B cell (primary cell): Measurements from ENCODE around the gene PDPK1. TPM values are rescaled to one million over a fixed set of nuclear protein-coding genes. Genes with fewer than 3 reads are reported as not detected.
"Not testable (repeated sequence)": the region's sequence is repeated elsewhere in the genome, so short reads cannot be mapped to it uniquely, and the experiment has no call there.

Experiments used
- ATAC-seq: fragments of 200-7000 bp; cut with Tn5 transposase; one replicate; pipeline ENCODE4 v1.10.0; 2021; ENCODE audit warnings: low read depth, mild to moderate bottlenecking, moderate number of reproducible peaks, moderate library complexity
- CTCF ChIA-PET: fragments of 350-600 bp; sonication (Branson Sonifier 250); formaldehyde crosslinking; loops from one replicate; lab custom pipeline; 2021; ENCODE audit warnings: antibody characterized with exemption, inconsistent platforms; lab: Charles Lee
- POLR2A ChIA-PET: fragments of 350-600 bp; sonication (Branson Sonifier 250); formaldehyde crosslinking; loops from one replicate; lab custom pipeline; 2021; ENCODE audit warnings: antibody characterized with exemption; lab: Charles Lee
- DNase-seq: peaks from one replicate; pipeline ENCODE4 v3.0.0; 2013
- H2AFZ ChIP-seq: 2 replicates; pipeline ENCODE4 v1.6.1; 2012; ENCODE audit warnings: mild to moderate bottlenecking, low read depth, low read length; ENCODE audit not compliant: insufficient read depth, poor library complexity, severe bottlenecking
- H3K27ac ChIP-seq, 2 donors: 1 replicate in 1 of 2; 2 replicates in 1 of 2; pipeline ENCODE4 v1.5.1; 2012 to 2013; ENCODE audit warnings: low read length in 2 of 2, mild to moderate bottlenecking in 2 of 2, moderate library complexity in 1 of 2
- H3K27me3 ChIP-seq, 4 experiments: fragments of 200-600 bp in 1 of 4; sonication (generic) in 1 of 4; replicated peaks in 1 of 4; 1 replicate in 2 of 4; 2 replicates in 2 of 4; pipeline versions ENCODE4 v1.6.1 to v1.7.0; 2013 to 2016; ENCODE audit warnings: low read length in 3 of 4, mild to moderate bottlenecking in 2 of 4, mixed read lengths in 1 of 4, moderate library complexity in 1 of 4; ENCODE audit not compliant: insufficient read depth in 4 of 4, control insufficient read depth in 3 of 4; ENCODE audit errors: control extremely low read depth in 1 of 4
- H3K36me3 ChIP-seq, 2 experiments: replicated peaks in 1 of 2; 1 replicate in 1 of 2; 2 replicates in 1 of 2; pipeline versions ENCODE4 v1.6.1 to v1.7.1; 2013; ENCODE audit warnings: low read length in 1 of 2; ENCODE audit not compliant: insufficient read depth in 2 of 2, control insufficient read depth in 1 of 2; ENCODE audit errors: control extremely low read depth in 1 of 2, extremely low read depth in 1 of 2
- H3K4me1 ChIP-seq, 2 donors: fragments of 200-600 bp in 1 of 2; sonication (generic) in 1 of 2; 1 replicate in 1 of 2; 2 replicates in 1 of 2; pipeline versions ENCODE4 v1.5.1 to v1.6.1; 2013 to 2017; ENCODE audit warnings: low read length in 2 of 2; ENCODE audit not compliant: control insufficient read depth in 2 of 2, insufficient read depth in 2 of 2
- H3K4me2 ChIP-seq: replicated peaks from 2 replicates; pipeline ENCODE3; 2012; ENCODE audit warnings: mild to moderate bottlenecking, low read depth, low read length; ENCODE audit not compliant: poor library complexity, severe bottlenecking
- H3K4me3 ChIP-seq, 5 experiments: fragments of 200-600 bp in 1 of 5; sonication (generic) in 1 of 5; 1 replicate in 3 of 5; 2 replicates in 2 of 5; pipeline versions ENCODE4 v1.5.1 to v1.7.0; 2011 to 2016; ENCODE audit warnings: low read length in 4 of 5, mild to moderate bottlenecking in 4 of 5, low read depth in 2 of 5, control low read depth in 1 of 5, moderate library complexity in 1 of 5; ENCODE audit not compliant: insufficient read depth in 1 of 5; ENCODE audit errors: control extremely low read depth in 1 of 5, extremely low read depth in 1 of 5
- H3K79me2 ChIP-seq: fragments of 200-600 bp; sonication (generic); one replicate; pipeline ENCODE4 v1.6.0; 2016; ENCODE audit warnings: low read length; ENCODE audit not compliant: control insufficient read depth, insufficient read depth
- H3K9ac ChIP-seq: fragments of 200-600 bp; sonication (generic); 2 replicates; pipeline ENCODE4 v1.6.1; 2017; ENCODE audit warnings: mild to moderate bottlenecking, low read length, moderate library complexity
- H3K9me3 ChIP-seq, 3 donors: one replicate each; pipeline versions ENCODE4 v1.6.1 to v1.7.1; 2013; ENCODE audit warnings: low read length in 2 of 3; ENCODE audit not compliant: control insufficient read depth in 2 of 3, insufficient read depth in 1 of 3; ENCODE audit errors: control extremely low read depth in 1 of 3
- H4K20me1 ChIP-seq: 2 replicates; pipeline ENCODE4 v1.6.0; 2012; ENCODE audit warnings: mild to moderate bottlenecking, low read length; ENCODE audit not compliant: insufficient read depth, control insufficient read depth, poor library complexity, severe bottlenecking
- H3K27ac Mint-ChIP-seq: one replicate; pipeline ENCODE4 v1.8.0; 2021; ENCODE audit warnings: mixed read lengths
- H3K27me3 Mint-ChIP-seq: one replicate; pipeline ENCODE4 v1.8.0; 2021; ENCODE audit warnings: mixed read lengths
- H3K4me1 Mint-ChIP-seq: one replicate; pipeline ENCODE4 v1.8.0; 2021; ENCODE audit warnings: mixed read lengths
- H3K4me3 Mint-ChIP-seq: one replicate; pipeline ENCODE4 v1.8.0; 2021; ENCODE audit warnings: mixed read lengths
- H3K9me3 Mint-ChIP-seq: one replicate; pipeline ENCODE4 v1.8.0; 2022; ENCODE audit warnings: mixed read lengths; ENCODE audit not compliant: insufficient read depth
- CTCF ChIP-seq: fragments of 200-600 bp; IDR thresholded peaks from one replicate; pipeline ENCODE4 v1.8.0; 2022; ENCODE audit warnings: antibody characterized with exemption, mild to moderate bottlenecking
- EZH2 ChIP-seq: IDR thresholded peaks from 2 replicates; pipeline ENCODE4 v1.6.1; 2012; ENCODE audit warnings: borderline replicate concordance, low read depth, mild to moderate bottlenecking, moderate library complexity, low read length; ENCODE audit not compliant: insufficient read depth, poor library complexity, severe bottlenecking
- WGBS: methylation state at CpG from one replicate; pipeline ENCODE4 v1.1.5; 2013; ENCODE audit warnings: missing lambda C conversion rate; ENCODE audit not compliant: insufficient coverage; 5-methylcytosine and 5-hydroxymethylcytosine counted together
- intact Hi-C: fragments of 100-400 bp; cut with micrococcal nuclease; formaldehyde crosslinking; loops from one replicate; pipeline ENCODE4 v1.10.0; 2022
- polyA plus RNA-seq: library from polyadenylated mRNA; depleted of rRNA; stranded (reverse); fragments of >200 nt; gene quantifications from 2 replicates; pipeline ENCODE4 v1.2.3, GENCODE V29; 2012
- total RNA-seq, 2 donors: library from RNA; stranded (reverse); fragments of 120-200 nt in 1 of 2; gene quantifications; 1 replicate in 1 of 2; 2 replicates in 1 of 2; pipeline versions ENCODE4 v1.2.3 to v1.2.4, GENCODE V29; 2013 to 2022

Gene PDPK1
- total and polyA plus RNA-seq, 2 donors (not counting 1 experiment from before 2014, with no cell fraction given) = 32.5 to 84.1 TPM

GRCh38 chr16:2580818-2581217, 43.0 kb downstream of the PDPK1 start:
- H3K4me3 Mint-ChIP-seq, H3K9me3 ChIP-seq, H3K4me3 ChIP-seq, CTCF ChIA-PET, H3K9ac ChIP-seq, H3K27me3 ChIP-seq, H2AFZ ChIP-seq, H3K9me3 Mint-ChIP-seq, H3K27me3 Mint-ChIP-seq, H3K27ac Mint-ChIP-seq, intact Hi-C loops, DNase-seq, POLR2A ChIA-PET, H3K4me2 ChIP-seq, H3K4me1 ChIP-seq, H3K4me1 Mint-ChIP-seq, ATAC-seq, H3K27ac ChIP-seq: not testable (repeated sequence)
- WGBS = no CpG with 5 or more reads among the region's 21 CpGs
- Histone ChIP-seq H4K20me1 (peaks cover 13% of the 10 kb centered on the region), H3K79me2 (peaks cover 14% of the 10 kb centered on the region), H3K36me3 (peaks cover 4 to 13% of the 10 kb centered on the region in 2 experiments)

GRCh38 chr16:2584729-2585650, 47.2 kb downstream of the PDPK1 start:
- POLR2A ChIA-PET = interaction anchor here (0.6 kb wide), 1 partner anchor 335 kb away, joined by 3 read pairs; no protein-coding TSS in a partner anchor

More at GRCh38 chr16:2584729-2585650, 47.2 kb downstream of the PDPK1 start:
- peaks cover 38% of the 10 kb centered on the region for H4K20me1 ChIP-seq
- peaks cover 37% of the 10 kb centered on the region for H3K79me2 ChIP-seq
- Mint-ChIP-seq H3K4me1 (no peaks in the 10 kb centered on the region), H3K27ac (no peak overlapping the region), H3K4me3 (no peak overlapping the region), H3K27me3 (no peaks in the 10 kb centered on the region), H3K9me3 (no peaks in the 10 kb centered on the region)
- H2AFZ ChIP-seq = no peak overlapping the region
- peaks cover 16 to 50% of the 10 kb centered on the region in 2 experiments for H3K36me3 ChIP-seq
- no peak overlapping the region for H3K4me3 ChIP-seq
- H3K27ac ChIP-seq = no peak overlapping the region
- ATAC-seq (no peak), DNase-seq (no peak)
- no peaks in the 10 kb centered on the region for H3K27me3 ChIP-seq
- H3K9me3 ChIP-seq = no peaks in the 10 kb centered on the region
- intact Hi-C loops = no loop called here
- CTCF ChIA-PET = no interaction called here
- WGBS = 97% methylated on average over 20 of the region's 24 CpGs
- TF ChIP-seq EZH2 (no peak), CTCF (no peak)
- no peaks in the 10 kb centered on the region for H3K4me1 ChIP-seq
- no peak overlapping the region for H3K4me2 ChIP-seq
- H3K9ac ChIP-seq = no peak overlapping the region
